CD4-positive, alpha-beta T cell treated with Interferon gamma for 1 hour (primary cell): Measurements from ENCODE around the gene CYP2A7.
A peak's percentile ranks its signal among the peaks of the same experiment; 100 is the strongest.
"Not testable (repeated sequence)": the region's sequence is repeated elsewhere in the genome, so short reads cannot be mapped to it uniquely, and the experiment has no call there.

Experiments
- DNase-seq: peaks from one replicate; pipeline ENCODE4 v3.0.0-alpha.2; 2020

Gene CYP2A7

DNA sequence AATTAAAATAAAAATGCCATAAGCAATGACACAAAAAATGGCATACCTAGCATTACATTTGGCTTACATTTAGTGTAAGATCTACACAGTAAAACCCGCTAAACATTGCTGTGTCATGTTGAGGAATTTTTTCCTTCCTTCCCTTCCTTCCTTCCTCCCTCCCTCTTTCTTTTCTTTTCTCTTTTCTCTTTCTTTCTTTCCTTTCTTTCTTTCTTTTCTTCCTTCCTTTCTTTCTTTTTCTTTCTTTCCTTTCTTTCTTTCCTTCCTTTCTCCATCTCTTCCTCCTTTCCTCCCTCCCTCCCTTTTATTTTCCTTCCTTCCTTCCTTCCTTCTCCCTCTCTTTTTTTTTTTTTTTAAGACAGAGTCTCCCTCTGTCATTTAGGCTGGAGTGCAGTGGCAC is 43.6 kb downstream of the CYP2A7 start:
- DNase-seq: not testable (repeated sequence)

DNA sequence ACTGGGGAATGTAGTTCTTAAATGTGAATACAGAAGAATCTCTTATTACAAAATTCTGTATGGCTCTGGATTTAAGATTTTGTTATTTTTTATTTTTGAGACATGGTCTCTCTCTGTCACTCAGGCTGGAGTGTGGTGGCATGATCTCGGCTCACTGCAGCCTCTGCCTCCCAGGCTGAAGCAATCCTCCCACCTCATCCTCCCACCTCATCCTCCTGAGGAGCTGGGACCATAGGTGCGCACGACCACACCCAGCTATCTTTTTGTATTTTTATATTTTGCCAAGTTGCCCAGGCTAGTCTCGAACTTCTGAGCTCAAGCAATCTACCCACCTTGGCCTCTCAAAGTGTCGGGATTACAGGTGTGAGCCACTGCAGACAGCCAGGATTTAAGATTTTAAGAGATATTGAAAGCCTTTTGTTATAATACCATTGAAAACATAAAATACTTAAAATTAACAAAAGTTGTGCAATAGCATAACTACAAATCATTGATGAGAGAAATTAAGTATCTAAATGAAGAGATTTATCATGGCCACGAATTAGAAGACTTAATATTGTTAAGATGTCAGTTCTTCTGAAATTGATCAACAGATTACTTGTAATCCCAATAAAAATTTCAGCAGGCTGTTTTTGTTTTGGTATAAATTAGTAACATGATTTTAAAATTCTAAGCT is 45.1 kb downstream of the CYP2A7 start:
- DNase-seq: no peak

DNA sequence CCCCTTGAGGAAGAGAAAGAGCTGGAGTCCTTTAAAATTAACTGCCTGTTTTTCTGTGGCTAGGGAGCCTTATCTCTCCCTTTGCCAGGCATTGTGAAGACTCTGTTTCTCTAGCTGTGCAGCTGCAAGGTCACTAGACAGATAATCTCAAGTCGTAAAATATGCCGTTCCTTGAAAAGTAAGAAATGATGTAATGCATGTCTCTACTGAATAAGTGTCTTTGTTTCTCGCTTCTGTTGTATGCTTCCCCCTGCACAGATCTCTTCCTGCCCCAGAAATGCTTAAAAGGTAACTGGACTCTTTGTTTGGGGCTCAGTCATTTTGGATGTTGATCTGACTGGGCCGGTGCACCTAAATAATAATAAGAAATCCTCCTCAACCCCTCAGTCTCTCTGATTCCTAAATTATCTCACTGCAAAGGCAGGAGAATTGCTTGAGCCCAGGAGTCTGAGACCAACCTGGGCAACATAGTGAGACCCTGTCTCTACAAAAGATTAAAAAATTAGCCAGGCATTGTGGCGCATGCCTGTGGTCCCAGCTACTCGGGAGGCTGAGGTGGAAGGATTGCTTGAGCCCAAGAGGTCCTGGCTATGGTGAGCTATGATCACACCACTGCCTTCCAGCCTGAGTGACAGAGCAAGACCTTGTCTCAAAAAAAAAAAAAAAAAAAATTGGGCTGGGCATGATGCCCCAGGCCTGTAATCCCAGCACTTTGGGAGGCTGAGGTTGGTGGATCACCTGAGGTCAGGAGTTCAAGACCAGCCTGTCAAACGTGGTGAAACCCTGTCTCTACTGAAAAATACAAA is 48.1 kb downstream of the CYP2A7 start:
- DNase-seq: not testable (repeated sequence)

DNA sequence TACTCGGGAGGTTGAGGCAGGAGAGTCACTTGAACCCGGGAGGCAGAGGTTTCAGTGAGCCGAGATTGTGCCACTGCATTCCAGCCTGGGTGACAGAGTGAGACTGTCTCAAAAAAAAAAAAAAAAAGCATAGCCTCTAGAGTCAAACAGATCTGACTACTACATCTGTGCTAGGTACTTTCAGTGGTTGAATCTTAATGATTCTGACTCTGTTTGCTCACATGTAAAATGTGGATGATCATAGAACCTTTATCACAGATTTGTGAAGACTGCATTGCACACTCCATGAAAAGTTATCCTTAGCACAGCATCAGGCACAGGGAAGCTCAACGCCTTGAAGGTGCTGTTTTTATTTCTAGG is 49.6 kb downstream of the CYP2A7 start:
- not testable (repeated sequence) for DNase-seq

DNA sequence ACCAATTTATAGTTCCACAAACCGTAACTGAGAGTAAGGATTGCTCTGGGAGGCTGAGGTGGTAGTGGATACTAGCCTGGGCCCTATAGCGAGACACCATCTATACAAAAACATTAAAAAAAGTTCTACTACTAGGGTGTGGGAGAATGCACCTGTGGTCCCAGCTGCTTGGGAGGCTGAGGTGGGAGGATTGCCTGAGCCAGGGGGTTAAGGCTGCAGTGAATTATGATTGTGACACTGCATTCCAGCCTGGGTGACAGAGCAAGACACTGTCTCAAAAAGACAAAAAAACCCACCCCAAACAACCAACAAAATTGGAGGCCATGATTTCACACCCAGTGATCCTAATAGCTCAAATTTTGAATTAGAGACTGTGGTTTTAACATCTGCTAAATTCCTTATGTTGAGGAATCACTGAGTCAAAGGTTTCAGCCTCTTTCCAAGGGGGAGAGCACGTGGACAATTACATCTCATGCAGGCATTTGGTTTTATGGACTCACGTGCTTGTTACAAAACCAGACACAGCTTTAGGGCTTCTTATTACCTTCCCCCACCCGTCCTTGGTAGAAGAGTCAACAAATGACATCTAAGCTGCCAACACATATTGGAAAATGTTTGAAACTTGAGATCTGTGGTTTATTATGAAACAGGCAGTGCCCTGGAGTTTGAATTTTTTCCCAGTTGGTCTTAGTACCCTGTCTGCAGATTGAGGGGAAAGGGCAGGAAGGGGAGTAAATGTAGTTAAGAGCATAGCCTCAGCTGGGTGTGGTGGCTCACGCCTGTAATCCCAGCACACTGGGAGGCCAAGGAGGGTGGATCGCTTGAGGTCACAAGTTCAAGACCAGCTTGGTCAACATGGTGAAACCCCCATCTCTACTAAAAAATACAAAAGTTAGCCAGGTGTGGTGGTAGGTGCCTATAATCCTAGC is 50.3 kb downstream of the CYP2A7 start:
- no peak for DNase-seq

DNA sequence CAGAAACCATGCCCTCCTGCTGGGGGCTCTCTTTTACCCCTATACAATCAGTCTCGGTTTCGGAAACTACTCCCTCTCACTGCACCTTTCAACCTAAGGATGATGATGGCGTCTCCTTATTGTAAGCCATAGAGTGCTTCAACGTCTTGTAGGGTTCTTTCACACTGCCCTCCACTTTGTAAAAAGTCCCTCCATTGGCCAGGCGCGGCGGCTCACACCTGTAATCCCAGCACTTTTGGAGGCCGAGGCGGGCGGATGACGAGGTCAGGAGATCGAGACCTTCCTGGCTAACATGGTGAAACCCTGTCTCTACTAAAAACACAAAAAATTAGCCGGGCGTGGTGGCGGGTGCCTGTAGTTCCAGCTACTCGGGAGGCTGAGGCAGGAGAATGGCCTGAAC is 51.3 kb downstream of the CYP2A7 start:
- not testable (repeated sequence) for DNase-seq

DNA sequence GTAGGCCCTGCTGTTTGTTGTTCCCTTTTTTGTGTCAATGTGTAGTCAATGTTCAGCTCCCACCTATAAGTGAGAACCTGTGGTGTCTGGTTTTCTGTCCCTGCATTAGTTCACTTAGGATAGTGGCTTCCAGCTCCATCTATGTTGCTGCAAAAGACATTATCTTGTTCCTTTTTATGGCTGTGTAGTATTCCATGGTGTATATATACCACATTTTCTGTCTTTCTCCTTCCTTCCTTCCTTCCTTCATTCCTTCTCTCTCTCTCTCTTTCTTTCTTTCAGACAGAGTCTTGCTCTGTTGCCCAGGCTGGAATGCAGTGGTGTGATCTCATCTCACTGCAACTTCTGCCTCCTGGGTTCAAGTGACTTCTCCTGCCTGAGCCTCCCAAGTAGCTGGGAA is 52.8 kb downstream of the CYP2A7 start:
- no peak for DNase-seq

DNA sequence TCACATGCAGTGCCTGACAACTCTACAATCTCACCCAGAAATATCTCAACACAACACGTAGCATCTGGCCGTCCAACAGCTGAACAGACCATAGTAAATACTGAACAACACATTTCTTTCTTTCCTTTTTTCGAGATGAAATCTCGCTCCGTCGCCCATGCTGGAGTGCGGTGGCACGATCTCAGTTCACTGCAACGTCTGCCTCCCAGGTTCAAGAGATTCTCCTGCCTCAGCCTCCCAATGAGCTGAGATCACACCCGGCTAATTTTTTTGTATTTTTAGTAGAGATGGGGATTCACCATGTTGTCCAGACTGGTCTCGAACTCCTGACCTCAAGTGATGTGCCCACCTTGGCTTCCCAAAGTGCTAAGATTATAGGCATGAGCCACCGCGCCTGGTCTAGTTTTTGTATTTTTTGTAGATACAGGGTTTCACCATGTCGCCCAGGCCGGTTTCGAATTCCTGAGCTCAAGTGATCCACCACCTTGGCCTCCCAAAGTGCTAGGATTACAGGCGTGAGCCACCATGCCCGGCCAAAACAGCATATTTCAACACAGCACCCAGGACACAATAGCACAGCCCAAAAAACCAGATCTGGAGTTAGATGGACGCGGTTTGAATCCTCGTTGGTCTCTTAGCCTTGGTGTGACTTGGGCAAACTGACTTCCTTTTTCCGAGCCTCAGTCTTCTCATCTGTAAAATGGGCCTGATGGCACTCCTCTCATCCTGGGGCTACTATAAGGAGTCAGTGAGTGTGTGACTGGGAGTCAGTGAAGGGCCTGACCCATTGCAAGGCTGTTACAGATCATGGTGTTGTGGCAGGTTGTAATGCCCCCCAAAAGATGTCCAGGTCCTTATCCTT is 54.4 kb downstream of the CYP2A7 start:
- no peak for DNase-seq

DNA sequence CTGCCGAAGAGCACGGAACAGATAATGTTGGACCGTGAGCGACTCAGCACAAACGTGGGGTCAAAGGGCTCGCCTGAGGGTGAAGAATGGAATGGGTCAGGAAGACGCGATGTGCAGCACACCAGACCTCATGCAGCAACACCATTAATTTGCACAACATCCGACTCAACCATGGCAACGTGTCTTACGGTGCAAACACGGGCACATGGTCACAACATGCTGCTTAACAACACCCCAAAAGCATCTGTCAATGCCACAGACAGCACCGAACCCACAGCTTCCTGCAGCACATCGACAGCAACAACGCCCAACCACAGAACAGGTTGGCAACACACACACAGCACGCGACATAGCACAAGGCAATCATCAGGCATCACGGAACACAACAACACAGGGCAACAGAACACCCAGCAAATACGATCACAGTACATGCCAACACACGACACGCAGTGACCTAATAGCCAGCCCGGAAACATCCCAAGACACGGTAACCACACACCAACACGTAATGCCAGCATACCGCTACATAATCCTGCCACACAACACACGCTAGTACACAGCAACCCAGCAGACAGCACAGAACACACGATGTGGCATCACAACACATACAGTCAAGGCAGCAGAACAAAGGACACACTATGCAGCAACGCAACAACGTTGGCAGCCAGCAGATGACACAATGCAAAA is 55.2 kb downstream of the CYP2A7 start:
- DNase-seq: peak; percentile 88

DNA sequence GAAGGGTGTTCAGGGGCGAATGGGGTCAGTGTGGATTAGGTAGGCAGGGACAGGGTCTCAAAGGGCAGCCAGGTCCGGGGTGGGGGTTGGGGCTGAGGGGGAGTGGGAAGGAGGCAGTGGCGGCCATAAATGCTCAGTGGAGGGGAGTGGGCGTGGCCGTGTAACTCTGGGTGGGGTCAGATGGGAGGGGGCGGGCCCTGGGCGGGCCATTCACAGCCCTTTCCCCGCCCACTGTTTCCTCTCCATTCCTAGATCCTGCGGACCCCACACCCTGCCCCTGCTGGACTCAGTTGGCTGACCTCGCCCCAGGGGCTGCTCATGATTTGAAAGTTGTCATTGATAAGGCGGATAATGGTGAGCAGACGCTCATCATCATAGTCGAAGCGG is 55.7 kb downstream of the CYP2A7 start:
- not testable (repeated sequence) for DNase-seq

DNA sequence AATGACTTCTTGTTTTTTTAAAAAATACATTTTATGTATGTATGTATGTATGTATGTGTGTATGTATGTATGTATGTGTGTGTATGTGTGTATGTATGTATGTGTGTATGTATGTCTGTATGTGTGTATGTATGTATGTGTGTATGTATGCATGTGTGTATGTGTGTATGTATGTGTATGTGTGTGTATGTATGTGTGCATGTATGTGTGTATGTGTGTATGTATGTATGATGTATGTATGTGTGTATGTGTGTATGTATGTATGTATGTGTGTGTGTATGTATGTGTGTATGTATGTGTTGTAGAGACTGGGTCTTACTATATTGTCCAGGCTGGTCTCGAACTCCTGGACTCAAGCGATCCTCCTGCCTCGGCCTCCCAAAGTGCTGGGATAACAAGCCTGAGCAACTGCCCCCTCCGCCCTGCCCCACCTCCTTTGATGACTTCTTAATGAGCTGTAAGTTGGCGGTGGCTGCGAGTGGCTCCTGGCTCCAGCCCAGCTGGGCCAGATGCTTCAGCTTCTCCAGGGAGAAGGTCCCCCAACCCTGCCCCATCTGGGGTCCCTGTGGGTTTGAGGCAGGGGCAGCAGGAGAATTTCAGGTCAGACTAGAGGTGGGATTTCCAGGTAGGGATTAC is 56.5 kb downstream of the CYP2A7 start:
- not testable (repeated sequence) for DNase-seq
